Measurements from ENCODE around the gene GLI2. TPM values are rescaled to one million over a fixed set of nuclear protein-coding genes. Genes with fewer than 3 reads are reported as not detected.
A peak's percentile ranks its signal among the peaks of the same experiment; 100 is the strongest.

The GLI2 gene
- polyA plus RNA-seq, 6 donors from 2014 or later, result not detected

DNA sequence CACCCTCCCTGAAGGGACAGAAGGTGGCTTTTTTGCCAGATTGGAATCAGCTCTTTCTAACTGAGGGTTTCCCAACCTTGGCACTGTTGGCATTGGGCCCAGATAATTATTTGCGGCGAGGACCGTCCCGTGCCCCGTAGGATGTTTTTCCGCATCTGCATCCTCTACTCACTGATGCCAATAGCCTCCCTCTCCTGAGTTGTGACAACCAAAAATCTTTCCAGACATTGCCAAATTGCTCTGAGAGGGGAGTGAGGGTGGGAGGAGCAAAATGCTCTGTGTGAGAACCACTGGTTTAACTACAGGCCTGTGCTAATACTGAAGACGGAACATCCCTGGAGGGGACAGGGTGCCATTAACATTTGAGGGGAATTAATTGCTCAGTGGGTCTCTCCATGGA, 33.6 kb upstream of the GLI2 start:
- Mint-ChIP-seq H3K4me1 (no peaks in the 10 kb centered on the region), H3K4me3 (no peak overlapping the region), H3K9me3 (peaks cover 0 to 4% (median 0%) of the 10 kb centered on the region in 7 donors), H3K27ac (peak overlapping the region in 1 of 6 donors; percentile 74), H3K27me3 (peaks cover 11 to 41% (median 33%) of the 10 kb centered on the region in 3 donors), H3K36me3 (no peaks in the 10 kb centered on the region)
- ATAC-seq (ENCODE audit: low read depth in 2 of 2), result no peak
- no peak for DNase-seq

DNA sequence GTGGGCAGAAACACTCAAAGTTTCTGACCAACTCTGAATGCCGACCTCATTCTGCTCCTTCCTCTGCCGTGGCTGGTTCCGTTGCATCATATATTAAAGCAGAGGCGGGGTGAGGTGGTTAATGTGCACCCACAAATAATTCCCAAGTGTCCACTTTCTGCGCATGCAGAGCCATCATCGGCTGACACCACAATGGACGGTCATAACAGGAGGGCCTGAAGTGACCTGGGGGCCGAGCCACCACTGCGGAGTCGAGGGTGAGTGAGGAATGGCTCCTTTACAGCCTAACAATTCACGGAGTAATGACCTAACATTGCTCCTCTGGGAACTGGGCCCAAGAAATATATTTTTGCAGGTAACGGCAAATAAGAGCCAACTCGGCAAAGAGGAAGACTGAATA, 32.9 kb upstream of the GLI2 start:
- Mint-ChIP-seq H3K27me3 (peaks cover 11 to 34% (median 34%) of the 10 kb centered on the region in 3 donors), H3K4me3 (no peak overlapping the region), H3K36me3 (no peaks in the 10 kb centered on the region), H3K9me3 (peaks cover 0 to 2% (median 0%) of the 10 kb centered on the region in 7 donors), H3K4me1 (no peaks in the 10 kb centered on the region), H3K27ac (peak overlapping the region in 1 of 6 donors; percentile 58)
- no peak for ATAC-seq (ENCODE audit: low read depth in 2 of 2)
- no peak for DNase-seq

DNA sequence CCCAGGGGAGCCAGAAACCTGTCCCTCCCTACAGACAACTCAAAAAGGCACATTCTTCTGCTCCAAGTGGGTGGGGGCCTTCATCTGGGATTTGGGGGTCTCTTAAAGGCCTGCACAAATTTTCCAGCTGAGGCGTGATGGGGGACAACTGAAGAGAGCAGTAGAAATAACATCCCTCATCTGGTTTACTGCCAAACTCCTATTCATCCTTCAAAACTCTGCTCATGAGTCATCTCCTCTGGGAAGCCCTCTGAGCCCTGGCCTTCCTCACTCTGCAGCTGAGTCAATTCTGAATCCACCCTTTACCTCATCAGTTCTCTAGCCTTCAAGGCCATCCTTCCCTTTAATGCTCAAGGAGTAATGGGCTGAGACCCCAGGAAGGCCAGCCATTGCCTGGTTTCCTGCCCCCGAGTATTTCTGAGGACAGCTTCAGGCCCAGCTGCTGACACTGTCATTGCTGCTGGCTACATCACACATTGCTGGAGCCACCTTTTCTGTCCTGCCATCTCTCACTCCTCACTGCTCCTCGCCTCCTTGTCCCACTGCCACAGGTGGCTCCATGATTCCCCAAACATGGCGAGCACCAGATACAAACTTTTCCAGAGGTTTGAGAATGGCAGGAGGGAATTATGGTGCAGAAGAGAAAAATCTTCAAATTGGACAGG, 32.2 kb upstream of the GLI2 start:
- Mint-ChIP-seq H3K4me3 (no peak overlapping the region), H3K9me3 (peaks cover 0 to 2% (median 0%) of the 10 kb centered on the region in 7 donors), H3K27ac (no peak overlapping the region), H3K27me3 (peaks cover 11 to 37% (median 33%) of the 10 kb centered on the region in 3 donors), H3K4me1 (no peaks in the 10 kb centered on the region), H3K36me3 (no peaks in the 10 kb centered on the region)
- no peak for DNase-seq
- ATAC-seq (ENCODE audit: low read depth in 2 of 2), result no peak

- Mint-ChIP-seq H3K36me3 (no peaks in the 10 kb centered on the region), H3K9me3 (no peaks in the 10 kb centered on the region), H3K4me1 (no peaks in the 10 kb centered on the region)
These were observed 31.0 kb upstream of the GLI2 start for GRCh38 chr2:120704696-120705095.

DNA sequence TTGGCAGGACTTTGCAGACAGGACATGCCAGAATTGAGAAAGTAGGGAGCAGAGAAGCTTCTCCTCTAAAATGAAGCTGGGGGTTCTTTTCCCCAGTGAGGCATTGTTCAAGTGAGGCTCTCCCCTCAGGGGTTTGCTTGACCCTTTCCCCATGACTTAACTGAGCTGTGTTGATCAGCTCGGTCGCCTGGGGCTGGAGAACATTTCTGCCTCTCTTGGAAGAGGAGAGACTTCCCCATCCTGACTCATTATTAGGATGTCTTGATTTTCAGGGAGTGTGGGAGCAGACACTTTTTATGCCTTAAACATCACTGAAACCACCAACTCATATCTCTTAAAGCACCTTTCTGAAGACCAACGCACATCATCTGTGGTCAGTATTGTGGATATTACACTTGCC, 27.9 kb upstream of the GLI2 start:
- Mint-ChIP-seq H3K9me3 (no peaks in the 10 kb centered on the region), H3K27me3 (peaks cover 11 to 46% (median 25%) of the 10 kb centered on the region in 3 donors), H3K4me1 (no peaks in the 10 kb centered on the region), H3K27ac (no peak overlapping the region), H3K36me3 (no peaks in the 10 kb centered on the region), H3K4me3 (no peak overlapping the region)
- no peak for DNase-seq
- no peak for ATAC-seq (ENCODE audit: low read depth in 2 of 2)

More at GRCh38 chr2:120704696-120705095, 31.0 kb upstream of the GLI2 start:
- Mint-ChIP-seq H3K4me3 (no peak overlapping the region), H3K27ac (no peak overlapping the region), H3K27me3 (peaks cover 11 to 38% (median 33%) of the 10 kb centered on the region in 3 donors)
- ATAC-seq (ENCODE audit: low read depth in 2 of 2) (no peak), DNase-seq (no peak)

DNA sequence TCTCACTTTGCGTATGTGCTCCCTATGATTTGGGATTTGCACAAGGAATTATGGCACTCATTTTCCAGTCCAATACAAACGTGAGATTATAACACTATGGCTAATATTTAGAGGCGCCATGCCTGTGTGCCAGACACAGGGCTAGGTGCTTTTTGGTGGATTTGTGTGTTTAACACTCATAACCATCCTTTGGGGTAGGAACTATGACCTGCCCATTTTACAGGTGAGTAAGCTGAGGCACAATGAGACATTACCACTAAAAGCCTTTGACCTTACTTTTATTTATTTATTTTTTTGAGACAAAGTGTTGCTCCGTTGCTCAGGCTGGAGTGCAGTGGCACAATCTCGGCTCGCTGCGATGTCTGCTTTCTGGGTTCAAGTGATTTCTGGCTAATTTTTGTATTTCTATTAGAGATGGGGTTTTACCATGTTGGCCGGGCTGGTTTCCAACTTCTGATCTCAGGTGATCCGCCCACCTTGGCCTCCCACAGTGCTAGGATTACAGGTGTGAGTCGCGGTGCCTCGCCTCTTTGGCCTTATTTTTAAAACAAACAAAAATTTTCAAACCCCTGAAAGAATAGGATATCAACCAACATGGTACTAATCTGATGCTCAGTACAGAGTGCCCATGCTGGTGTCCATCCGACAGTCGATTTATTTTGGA, 26.6 kb upstream of the GLI2 start:
- H3K27me3 Mint-ChIP-seq, result peaks cover 11 to 45% (median 16%) of the 10 kb centered on the region in 3 donors
- H3K27ac Mint-ChIP-seq, result no peak overlapping the region
- ATAC-seq (ENCODE audit: low read depth in 2 of 2), result no peak
- no peaks in the 10 kb centered on the region for H3K36me3 Mint-ChIP-seq
- no peak overlapping the region for H3K4me3 Mint-ChIP-seq
- no peaks in the 10 kb centered on the region for H3K9me3 Mint-ChIP-seq
- no peak for DNase-seq
- H3K4me1 Mint-ChIP-seq, result no peaks in the 10 kb centered on the region

DNA sequence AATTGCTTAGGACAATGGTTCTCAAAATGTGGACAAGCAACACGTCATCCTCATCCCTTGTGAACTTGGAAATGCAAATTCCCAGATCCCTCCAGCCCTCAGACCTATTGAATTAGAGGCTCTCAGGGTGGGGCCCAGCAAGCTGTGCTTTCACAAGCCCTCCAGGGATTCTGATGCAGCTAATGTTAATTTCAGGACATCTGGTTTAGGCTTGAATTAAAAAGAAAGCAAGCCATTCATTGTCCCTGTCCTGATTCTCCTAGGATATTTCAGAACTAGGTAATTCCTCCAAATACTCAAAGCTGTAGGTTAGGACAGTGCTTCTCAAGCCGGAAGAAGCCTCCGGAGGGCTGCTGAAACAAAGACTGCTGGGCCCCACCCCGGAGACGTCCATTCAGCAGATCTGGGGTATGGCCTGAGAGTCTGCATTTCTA, 26.0 kb upstream of the GLI2 start:
- DNase-seq (no peak), ATAC-seq (ENCODE audit: low read depth in 2 of 2) (no peak)
- Mint-ChIP-seq H3K9me3 (no peaks in the 10 kb centered on the region), H3K36me3 (no peaks in the 10 kb centered on the region), H3K27me3 (peaks cover 15 to 45% (median 16%) of the 10 kb centered on the region in 3 donors), H3K27ac (no peak overlapping the region), H3K4me1 (no peaks in the 10 kb centered on the region), H3K4me3 (no peak overlapping the region)

DNA sequence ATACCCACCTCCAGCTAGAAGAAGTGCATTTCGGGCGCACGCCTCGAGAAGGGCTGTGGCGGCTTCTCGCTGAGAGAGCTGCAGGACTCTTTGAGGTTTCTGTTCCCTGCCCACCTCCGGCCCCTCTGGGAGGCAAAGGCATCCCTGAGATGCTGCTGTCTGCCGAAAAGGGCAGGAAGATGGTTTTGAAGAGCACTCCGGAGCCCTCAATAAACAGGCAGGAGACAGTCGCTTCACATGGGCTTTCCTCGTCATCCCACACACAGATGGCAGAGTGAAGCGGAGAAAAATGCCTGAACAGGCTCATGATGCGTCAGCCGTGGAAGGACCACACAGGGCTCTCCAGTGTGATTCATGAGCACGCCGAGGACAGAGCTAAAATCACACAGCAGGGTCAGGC, 25.4 kb upstream of the GLI2 start:
- no peak overlapping the region for H3K4me3 Mint-ChIP-seq
- H3K27ac Mint-ChIP-seq, result no peak overlapping the region
- ATAC-seq (ENCODE audit: low read depth in 2 of 2), result no peak
- H3K4me1 Mint-ChIP-seq, result no peaks in the 10 kb centered on the region
- no peaks in the 10 kb centered on the region for H3K36me3 Mint-ChIP-seq
- peaks cover 16 to 45% (median 18%) of the 10 kb centered on the region in 3 donors for H3K27me3 Mint-ChIP-seq
- DNase-seq, result no peak
- no peaks in the 10 kb centered on the region for H3K9me3 Mint-ChIP-seq

DNA sequence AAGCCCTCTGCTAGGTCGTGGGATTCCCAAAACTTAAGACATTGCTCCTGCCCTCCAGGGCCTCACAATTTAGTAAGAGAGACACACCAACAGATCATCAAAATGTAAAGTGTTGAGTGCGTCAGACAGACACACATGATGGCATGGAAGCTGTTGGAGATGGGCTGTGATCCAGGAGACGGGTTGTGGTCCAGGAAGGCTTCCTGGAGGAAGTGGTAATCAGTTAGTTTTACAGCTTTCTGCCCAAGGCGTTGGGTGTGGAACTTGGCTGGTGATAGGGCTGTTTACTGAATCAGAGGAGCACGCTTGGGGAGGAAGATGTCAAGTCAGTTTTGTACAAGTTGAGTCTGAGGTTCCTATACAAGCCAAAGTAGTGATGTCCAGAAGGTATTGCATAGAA, 24.0 kb upstream of the GLI2 start:
- H3K4me3 Mint-ChIP-seq, result no peak overlapping the region
- H3K27me3 Mint-ChIP-seq, result peaks cover 16 to 43% (median 18%) of the 10 kb centered on the region in 3 donors
- no peaks in the 10 kb centered on the region for H3K9me3 Mint-ChIP-seq
- peak overlapping the region in 1 of 6 donors; percentile 33 for H3K27ac Mint-ChIP-seq
- no peaks in the 10 kb centered on the region for H3K36me3 Mint-ChIP-seq
- DNase-seq (no peak), ATAC-seq (ENCODE audit: low read depth in 2 of 2) (no peak)
- no peaks in the 10 kb centered on the region for H3K4me1 Mint-ChIP-seq

DNA sequence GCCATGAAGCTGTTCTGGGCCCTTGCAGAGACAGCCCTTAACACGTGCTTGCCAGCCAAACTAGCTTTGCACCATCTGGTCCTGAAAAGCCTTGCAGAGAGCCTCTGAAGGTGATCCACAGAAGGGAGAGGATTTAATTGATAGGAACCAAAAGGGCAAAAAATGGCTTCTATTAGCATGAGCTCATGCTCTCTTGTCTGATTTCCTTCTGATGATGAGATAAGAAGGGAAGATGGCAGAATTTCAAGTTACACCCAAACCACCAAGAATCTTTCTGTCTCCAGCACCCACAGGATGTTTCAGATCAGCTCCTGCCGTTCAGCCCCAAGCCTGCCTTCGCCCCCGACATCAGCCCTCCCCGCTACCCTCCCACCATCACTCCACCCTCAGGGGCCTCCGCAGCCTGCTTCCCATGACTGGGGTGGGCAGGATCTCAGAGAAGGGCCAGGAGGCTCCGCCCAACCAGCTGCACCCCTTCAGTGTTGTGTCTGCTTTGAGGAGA, 23.4 kb upstream of the GLI2 start:
- DNase-seq (no peak), ATAC-seq (ENCODE audit: low read depth in 2 of 2) (no peak)
- no peaks in the 10 kb centered on the region for H3K36me3 Mint-ChIP-seq
- H3K9me3 Mint-ChIP-seq, result no peaks in the 10 kb centered on the region
- H3K4me1 Mint-ChIP-seq, result no peaks in the 10 kb centered on the region
- no peak overlapping the region for H3K4me3 Mint-ChIP-seq
- peaks cover 11 to 38% (median 18%) of the 10 kb centered on the region in 3 donors for H3K27me3 Mint-ChIP-seq
- peak overlapping the region in 1 of 6 donors; percentile 33 for H3K27ac Mint-ChIP-seq

DNA sequence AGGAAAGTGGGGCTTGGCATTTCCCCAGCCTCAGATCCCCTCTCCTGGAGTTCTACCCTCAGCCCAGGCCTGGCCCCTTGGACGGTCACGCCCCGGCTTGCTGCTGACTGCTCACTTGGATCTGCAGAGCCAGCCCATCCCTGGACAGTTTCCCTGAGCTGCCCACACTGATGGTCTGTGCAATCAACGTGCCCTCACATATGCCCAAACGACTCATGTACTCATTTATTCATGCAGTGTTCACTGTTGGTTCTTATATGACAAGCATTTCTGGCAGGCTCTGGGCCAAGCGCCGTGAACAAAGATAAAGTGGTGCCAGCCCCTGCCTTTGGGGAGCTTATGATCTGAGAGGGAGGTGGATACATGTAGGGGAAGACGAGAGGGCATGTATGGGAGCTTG, 20.3 kb upstream of the GLI2 start:
- Mint-ChIP-seq H3K9me3 (no peaks in the 10 kb centered on the region), H3K36me3 (no peaks in the 10 kb centered on the region), H3K4me1 (no peaks in the 10 kb centered on the region), H3K27ac (no peak overlapping the region), H3K4me3 (peak overlapping the region in 1 of 8 donors; percentile 16), H3K27me3 (peaks cover 8 to 18% (median 17%) of the 10 kb centered on the region in 3 donors)
- ATAC-seq (ENCODE audit: low read depth in 2 of 2) (no peak), DNase-seq (no peak)

DNA sequence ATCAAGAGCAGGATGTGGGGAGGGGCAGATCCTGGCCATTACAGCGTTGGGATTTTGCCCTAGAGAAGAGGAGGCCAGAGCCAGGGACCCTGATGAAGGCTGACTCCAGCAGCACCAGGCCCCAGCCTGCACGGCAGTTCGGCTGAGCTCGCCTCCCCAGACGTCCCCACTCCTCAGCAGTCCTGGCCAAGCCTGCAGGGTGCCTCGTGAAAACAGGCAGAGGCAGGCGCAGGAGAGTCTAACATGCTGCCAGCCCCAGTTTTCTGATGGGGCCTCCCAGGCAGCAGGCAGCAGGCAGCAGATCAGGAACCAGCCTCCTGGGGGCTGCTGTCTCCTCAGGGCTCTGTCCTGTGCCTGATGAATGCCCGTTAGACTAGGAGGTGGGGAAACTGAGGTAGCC, 19.7 kb upstream of the GLI2 start:
- Mint-ChIP-seq H3K4me1 (no peaks in the 10 kb centered on the region), H3K27me3 (peaks cover 7 to 18% (median 13%) of the 10 kb centered on the region in 3 donors), H3K9me3 (no peaks in the 10 kb centered on the region), H3K27ac (no peak overlapping the region), H3K36me3 (no peaks in the 10 kb centered on the region), H3K4me3 (no peak overlapping the region)
- ATAC-seq (ENCODE audit: low read depth in 2 of 2) (no peak), DNase-seq (no peak)

- Mint-ChIP-seq H3K27me3 (peaks cover 5 to 18% (median 11%) of the 10 kb centered on the region in 3 donors), H3K4me3 (no peak overlapping the region), H3K9me3 (no peaks in the 10 kb centered on the region), H3K36me3 (no peaks in the 10 kb centered on the region), H3K27ac (no peak overlapping the region), H3K4me1 (no peaks in the 10 kb centered on the region)
- DNase-seq (no peak), ATAC-seq (ENCODE audit: low read depth in 2 of 2) (no peak)
These were observed 18.8 kb upstream of the GLI2 start for GRCh38 chr2:120716641-120717585.
